Measurements from ENCODE around the gene CCNL2.

DNA sequence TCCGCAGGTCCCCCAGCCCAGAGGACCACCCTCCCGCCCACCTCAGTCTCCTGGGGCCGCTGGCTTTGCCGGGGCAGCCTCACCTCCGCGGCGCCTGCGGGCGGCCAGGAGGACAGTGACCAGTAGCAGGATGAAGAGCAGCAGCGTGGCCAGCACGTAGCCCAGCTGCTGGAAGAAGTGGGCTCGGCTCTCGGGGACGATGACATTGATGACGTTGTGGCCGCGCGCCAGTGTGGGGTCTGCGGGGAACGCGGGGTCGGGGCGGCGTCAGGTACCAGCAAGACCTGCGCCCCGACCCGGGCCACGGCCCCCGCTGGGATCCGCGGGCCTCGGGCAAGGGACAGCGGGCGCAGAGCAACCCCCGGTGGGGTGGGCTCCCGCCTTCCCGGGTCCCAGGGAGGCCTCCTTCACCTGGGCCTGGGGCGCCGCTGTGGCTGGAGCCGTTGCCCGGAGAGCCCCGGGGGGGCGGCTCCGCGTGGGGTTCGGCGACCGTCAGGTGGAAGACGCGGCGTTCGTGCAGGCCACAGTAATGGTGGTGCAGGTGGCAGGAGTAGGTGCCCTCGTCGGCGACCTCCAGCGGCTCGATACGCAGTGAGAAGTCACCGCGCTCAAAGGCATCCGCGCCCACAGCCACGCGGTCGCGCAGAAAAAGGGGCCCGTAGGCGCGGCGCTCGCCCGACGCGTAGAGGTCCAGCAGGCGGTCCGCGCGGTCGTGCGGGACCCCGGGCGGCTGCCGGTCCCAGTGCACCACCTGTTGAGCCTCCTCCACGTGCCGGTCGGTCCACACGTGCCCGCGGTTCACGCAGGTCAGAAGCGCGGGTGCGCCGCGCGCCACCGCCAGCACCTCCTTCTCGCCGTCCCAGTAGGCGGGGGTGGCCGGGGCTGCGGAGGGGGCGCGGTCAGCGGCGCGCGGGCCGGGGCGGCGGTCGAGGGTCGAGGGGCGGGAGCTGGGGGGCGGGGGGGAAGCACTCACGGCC is 44.6 kb downstream of the CCNL2 start:
- TF ChIP-seq, protein P1, sequence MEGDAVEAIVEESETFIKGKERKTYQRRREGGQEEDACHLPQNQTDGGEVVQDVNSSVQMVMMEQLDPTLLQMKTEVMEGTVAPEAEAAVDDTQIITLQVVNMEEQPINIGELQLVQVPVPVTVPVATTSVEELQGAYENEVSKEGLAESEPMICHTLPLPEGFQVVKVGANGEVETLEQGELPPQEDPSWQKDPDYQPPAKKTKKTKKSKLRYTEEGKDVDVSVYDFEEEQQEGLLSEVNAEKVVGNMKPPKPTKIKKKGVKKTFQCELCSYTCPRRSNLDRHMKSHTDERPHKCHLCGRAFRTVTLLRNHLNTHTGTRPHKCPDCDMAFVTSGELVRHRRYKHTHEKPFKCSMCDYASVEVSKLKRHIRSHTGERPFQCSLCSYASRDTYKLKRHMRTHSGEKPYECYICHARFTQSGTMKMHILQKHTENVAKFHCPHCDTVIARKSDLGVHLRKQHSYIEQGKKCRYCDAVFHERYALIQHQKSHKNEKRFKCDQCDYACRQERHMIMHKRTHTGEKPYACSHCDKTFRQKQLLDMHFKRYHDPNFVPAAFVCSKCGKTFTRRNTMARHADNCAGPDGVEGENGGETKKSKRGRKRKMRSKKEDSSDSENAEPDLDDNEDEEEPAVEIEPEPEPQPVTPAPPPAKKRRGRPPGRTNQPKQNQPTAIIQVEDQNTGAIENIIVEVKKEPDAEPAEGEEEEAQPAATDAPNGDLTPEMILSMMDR (IDR thresholded peaks at IDR 0.05; ENCODE audit: low read depth, low read length), result no peak
- TF ChIP-seq EZH2phosphoT487 (IDR thresholded peaks at IDR 0.05; ENCODE audit: low read depth), result no peak
